Head of caudate nucleus (tissue), 42 donors: ENCODE data around the gene NPVF.

Experiments used
- DNase-seq, 42 donors: peaks; one replicate each; pipeline versions ENCODE4 v3.0.0 to v3.0.0-alpha.2; 2020 to 2021; ENCODE audit warnings: mixed read lengths in 7 of 42
- intact Hi-C: fragments of 100-400 bp; cut with DNase I; formaldehyde crosslinking; loops from one replicate; pipeline ENCODE4 v1.15.0; 2022

Gene NPVF

GRCh38 chr7:25180946-25181345, 47.3 kb downstream of the NPVF start:
- DNase-seq, result no peak
- intact Hi-C loops, result no loop called here

- intact Hi-C loops, result no loop called here
- no peak for DNase-seq
Measured at GRCh38 chr7:25180592-25180923, 47.7 kb downstream of the NPVF start.

- intact Hi-C loops, result no loop called here
- DNase-seq, result peak; percentile 83 to 97 (median 94)
Measured at GRCh38 chr7:25179771-25180591, 48.3 kb downstream of the NPVF start.

GRCh38 chr7:25179325-25179724, 49.0 kb downstream of the NPVF start:
- intact Hi-C loops, result no loop called here
- no peak for DNase-seq
